Left ventricle myocardium inferior (tissue), 1 donor: ENCODE measurements around the gene EPHX1. TPM values are rescaled to one million over a fixed set of nuclear protein-coding genes. Genes with fewer than 3 reads are reported as not detected.
"Not testable (repeated sequence)": the region's sequence is repeated elsewhere in the genome, so short reads cannot be mapped to it uniquely, and the experiment has no call there.

Experiments used
- DNase-seq: peaks from one replicate; pipeline ENCODE4 v3.0.0-alpha.2; 2020
- H3K27ac ChIP-seq: fragments of 200-600 bp; replicated peaks from 2 replicates; pipeline ENCODE4 v1.8.0; 2021
- H3K27me3 ChIP-seq: fragments of 200-600 bp; 2 replicates; pipeline ENCODE4 v1.8.0; 2021; ENCODE audit warnings: low read depth
- H3K36me3 ChIP-seq: fragments of 200-600 bp; 2 replicates; pipeline ENCODE4 v1.8.0; 2021
- H3K4me1 ChIP-seq: fragments of 200-600 bp; 2 replicates; pipeline ENCODE4 v1.8.0; 2021
- H3K4me3 ChIP-seq: fragments of 200-600 bp; 2 replicates; pipeline ENCODE4 v1.8.0; 2021; ENCODE audit warnings: mild to moderate bottlenecking, moderate library complexity
- H3K9me3 ChIP-seq: fragments of 200-600 bp; replicated peaks from 2 replicates; pipeline ENCODE4 v1.8.0; 2021
- CTCF ChIP-seq: fragments of 200-600 bp; IDR thresholded peaks from 2 replicates; pipeline ENCODE4 v1.8.0; 2021; ENCODE audit warnings: antibody characterized with exemption, mild to moderate bottlenecking, borderline replicate concordance
- intact Hi-C: fragments of 100-400 bp; cut with micrococcal nuclease; formaldehyde crosslinking; loops from one replicate; pipeline ENCODE4 v1.11.0; 2022
- total RNA-seq: library from RNA; stranded (reverse); fragmentation: NEBNext Ultra II Directional; extraction: Animal tissue kit (Norgen Biotek cat#: 25700); gene quantifications from one replicate; pipeline ENCODE4 v1.2.1, GENCODE V29; 2021
- donor health status: DM: no; HTN: yes; CAD: no; lungs with severe emphysema.

The EPHX1 gene
- total RNA-seq, 1 donor from 2014 or later: 49.7 TPM

- H3K9me3 ChIP-seq: no peaks in the 10 kb centered on the region
- H3K27me3 ChIP-seq: no peaks in the 10 kb centered on the region
- H3K36me3 ChIP-seq: peaks cover 5% of the 10 kb centered on the region
- DNase-seq: peak; percentile 99
- peaks cover 61% of the 10 kb centered on the region for H3K4me1 ChIP-seq
- peak within 1 kb of the TSS; percentile 91 for H3K27ac ChIP-seq
- intact Hi-C loops: loop anchor here (5.0 to 10.0 kb wide), 2 partner anchors 35 to 123 kb away; partner anchors contain the start of genes ENAH and EPHX1
- H3K4me3 ChIP-seq: peak within 1 kb of the TSS; percentile 75
- peak; percentile 92 for TF ChIP-seq CTCF
These were observed 32.2 kb upstream of the EPHX1 start, which contains the start of gene SRP9 for GRCh38 chr1:225777583-225778336. Gene SRP9, plus strand, starts transcription at chr1:225777826. Its CDS starts 115 bp downstream, at chr1:225777941.

GRCh38 chr1:225778337-225778669, 31.6 kb upstream of the EPHX1 start:
- Histone ChIP-seq H3K27me3 (no peaks in the 10 kb centered on the region), H3K4me3 (peak overlapping the region; percentile 75), H3K4me1 (peaks cover 63% of the 10 kb centered on the region)

GRCh38 chr1:225779165-225779564, 30.8 kb upstream of the EPHX1 start:
- Histone ChIP-seq H3K36me3 (peaks cover 13% of the 10 kb centered on the region), H3K4me1 (peaks cover 69% of the 10 kb centered on the region), H3K27ac (peak overlapping the region; percentile 91), H3K4me3 (peak overlapping the region; percentile 75)
- not testable (repeated sequence) for H3K9me3 ChIP-seq, DNase-seq, H3K27me3 ChIP-seq
- intact Hi-C loops: loop anchor here (5.0 to 10.0 kb wide), 2 partner anchors 33 to 124 kb away; partner anchors contain the start of genes ENAH and EPHX1

More at GRCh38 chr1:225778337-225778669, 31.6 kb upstream of the EPHX1 start:
- peak overlapping the region; percentile 91 for H3K27ac ChIP-seq
- H3K36me3 ChIP-seq: peaks cover 5% of the 10 kb centered on the region
- H3K9me3 ChIP-seq: no peaks in the 10 kb centered on the region
- DNase-seq: no peak
- intact Hi-C loops: loop anchor here (5.0 to 10.0 kb wide), 2 partner anchors 34 to 124 kb away; partner anchors contain the start of genes ENAH and EPHX1
- no peak for TF ChIP-seq CTCF

- Histone ChIP-seq H3K4me3 (peak overlapping the region; percentile 75), H3K36me3 (peaks cover 21% of the 10 kb centered on the region), H3K9me3 (no peaks in the 10 kb centered on the region), H3K27ac (no peak overlapping the region), H3K27me3 (no peaks in the 10 kb centered on the region), H3K4me1 (peaks cover 69% of the 10 kb centered on the region)
- DNase-seq: no peak
- intact Hi-C loops: loop anchor here (5.0 kb wide), 1 partner anchor 62 kb away; no protein-coding TSS in a partner anchor
- TF ChIP-seq CTCF: no peak
These were observed 29.8 kb upstream of the EPHX1 start for GRCh38 chr1:225780134-225780533.

GRCh38 chr1:225780630-225781029, 29.3 kb upstream of the EPHX1 start:
- Histone ChIP-seq H3K27me3 (no peaks in the 10 kb centered on the region), H3K36me3 (peaks cover 26% of the 10 kb centered on the region), H3K4me3 (no peak overlapping the region), H3K27ac (peak overlapping the region; percentile 21), H3K9me3 (no peaks in the 10 kb centered on the region), H3K4me1 (peaks cover 69% of the 10 kb centered on the region)
- intact Hi-C loops: loop anchor here (5.0 kb wide), 1 partner anchor 62 kb away; no protein-coding TSS in a partner anchor
- TF ChIP-seq CTCF: no peak
- DNase-seq: no peak

- not testable (repeated sequence) for H3K27me3 ChIP-seq
These were observed 20.8 kb upstream of the EPHX1 start for GRCh38 chr1:225789142-225789541.

More at GRCh38 chr1:225789142-225789541, 20.8 kb upstream of the EPHX1 start:
- H3K4me3 ChIP-seq, intact Hi-C loops, DNase-seq, H3K27ac ChIP-seq, H3K4me1 ChIP-seq, H3K9me3 ChIP-seq: not testable (repeated sequence)
- peaks cover 74% of the 10 kb centered on the region for H3K36me3 ChIP-seq
